ENCODE data around the gene FGF9. TPM values are rescaled to one million over a fixed set of nuclear protein-coding genes. Genes with fewer than 3 reads are reported as not detected.

FGF9 gene
- total RNA-seq, 1 donor from 2014 or later = 12.3 TPM

GRCh38 chr13:21675095-21675991 lies 4.5 kb downstream of the FGF9 start:
- TF ChIP-seq CTCF (IDR thresholded peaks at IDR 0.05; ENCODE audit: borderline replicate concordance) = no peak
- peaks cover 75% of the 10 kb centered on the region for H3K27me3 ChIP-seq (ENCODE audit: low read depth)
- intact Hi-C loops (cut with micrococcal nuclease) = no loop called here
- peak overlapping the region; percentile 82 for H3K4me3 ChIP-seq
- H3K4me1 ChIP-seq = peaks cover 70% of the 10 kb centered on the region
- H3K36me3 ChIP-seq = no peaks in the 10 kb centered on the region
- DNase-seq = peak; percentile 32
- H3K9me3 ChIP-seq (replicated peaks) = no peaks in the 10 kb centered on the region
- H3K27ac ChIP-seq (replicated peaks) = peak overlapping the region; percentile 90

- H3K27me3 ChIP-seq (ENCODE audit: low read depth) = peaks cover 74% of the 10 kb centered on the region
- H3K27ac ChIP-seq (replicated peaks) = peak overlapping the region; percentile 90
- TF ChIP-seq CTCF (IDR thresholded peaks at IDR 0.05; ENCODE audit: borderline replicate concordance) = peak; percentile 24
- DNase-seq = no peak
- H3K4me3 ChIP-seq = peak overlapping the region; percentile 82
- intact Hi-C loops (cut with micrococcal nuclease) = no loop called here
- peaks cover 65% of the 10 kb centered on the region for H3K4me1 ChIP-seq
- no peaks in the 10 kb centered on the region for H3K9me3 ChIP-seq (replicated peaks)
- no peaks in the 10 kb centered on the region for H3K36me3 ChIP-seq
These were observed 5.7 kb downstream of the FGF9 start for GRCh38 chr13:21676611-21677021.

- TF ChIP-seq CTCF (IDR thresholded peaks at IDR 0.05; ENCODE audit: borderline replicate concordance) = no peak
- H3K27me3 ChIP-seq (ENCODE audit: low read depth) = peaks cover 69% of the 10 kb centered on the region
- H3K4me1 ChIP-seq = peaks cover 63% of the 10 kb centered on the region
- DNase-seq = no peak
- no peak overlapping the region for H3K4me3 ChIP-seq
- no peaks in the 10 kb centered on the region for H3K9me3 ChIP-seq (replicated peaks)
- H3K36me3 ChIP-seq = no peaks in the 10 kb centered on the region
- peak overlapping the region; percentile 90 for H3K27ac ChIP-seq (replicated peaks)
- intact Hi-C loops (cut with micrococcal nuclease) = no loop called here
These were observed 6.3 kb downstream of the FGF9 start for GRCh38 chr13:21677075-21677623.

- DNase-seq = no peak
- no peak overlapping the region for H3K4me3 ChIP-seq
- peak overlapping the region; percentile 30 for H3K27ac ChIP-seq (replicated peaks)
- H3K27me3 ChIP-seq (ENCODE audit: low read depth) = peaks cover 12% of the 10 kb centered on the region
- peaks cover 20% of the 10 kb centered on the region for H3K4me1 ChIP-seq
- TF ChIP-seq CTCF (IDR thresholded peaks at IDR 0.05; ENCODE audit: borderline replicate concordance) = no peak
- no peaks in the 10 kb centered on the region for H3K36me3 ChIP-seq
- no peaks in the 10 kb centered on the region for H3K9me3 ChIP-seq (replicated peaks)
- intact Hi-C loops (cut with micrococcal nuclease) = no loop called here
These were observed 12.3 kb downstream of the FGF9 start for GRCh38 chr13:21683034-21683733.

- H3K36me3 ChIP-seq = no peaks in the 10 kb centered on the region
- H3K4me3 ChIP-seq = no peak overlapping the region
- no peak overlapping the region for H3K27ac ChIP-seq (replicated peaks)
- no peak for DNase-seq
- TF ChIP-seq CTCF (IDR thresholded peaks at IDR 0.05; ENCODE audit: borderline replicate concordance) = no peak
- H3K4me1 ChIP-seq = peaks cover 28% of the 10 kb centered on the region
- H3K27me3 ChIP-seq (ENCODE audit: low read depth) = peaks cover 2% of the 10 kb centered on the region
- intact Hi-C loops (cut with micrococcal nuclease) = no loop called here
- H3K9me3 ChIP-seq (replicated peaks) = no peaks in the 10 kb centered on the region
These were observed 13.7 kb downstream of the FGF9 start for GRCh38 chr13:21684576-21684975.

Measured in left ventricle myocardium inferior (tissue), 1 donor.